Stimulated activated CD8-positive, alpha-beta memory T cell treated with anti-CD3 and anti-CD28 coated beads, Interleukin-4, amount 100 ng/mL, for 1 hour (primary cell): ENCODE results near the gene PADI2.

Experiments used
- DNase-seq, 2 donors: peaks; one replicate each; pipeline ENCODE4 v3.0.0-alpha.2; 2020; ENCODE audit warnings: low read depth in 2 of 2, low spot score in 1 of 2

PADI2 gene

GRCh38 chr1:17116643-17117042, 2.6 kb downstream of the PADI2 start:
- no peak for DNase-seq

GRCh38 chr1:17113963-17114362, 5.3 kb downstream of the PADI2 start:
- no peak for DNase-seq

- DNase-seq = no peak
These were observed 6.6 kb downstream of the PADI2 start for GRCh38 chr1:17112496-17113236.

- no peak for DNase-seq
These were observed 7.2 kb downstream of the PADI2 start for GRCh38 chr1:17112076-17112475.

- no peak for DNase-seq
These were observed 8.7 kb downstream of the PADI2 start for GRCh38 chr1:17110555-17110926.

- DNase-seq = no peak
These were observed 9.2 kb downstream of the PADI2 start for GRCh38 chr1:17109892-17110554.

- no peak for DNase-seq
These were observed 10.5 kb downstream of the PADI2 start for GRCh38 chr1:17108786-17109185.

GRCh38 chr1:17108360-17108759, 10.9 kb downstream of the PADI2 start:
- no peak for DNase-seq

GRCh38 chr1:17104782-17105181, 14.5 kb downstream of the PADI2 start:
- DNase-seq = no peak

GRCh38 chr1:17102232-17102631, 17.0 kb downstream of the PADI2 start:
- no peak for DNase-seq

- no peak for DNase-seq
These were observed 18.0 kb downstream of the PADI2 start for GRCh38 chr1:17101261-17101660.

- no peak for DNase-seq
These were observed 19.5 kb downstream of the PADI2 start for GRCh38 chr1:17099616-17100340.

- no peak for DNase-seq
These were observed 20.6 kb downstream of the PADI2 start for GRCh38 chr1:17098446-17099317.

- no peak for DNase-seq
These were observed 21.5 kb downstream of the PADI2 start for GRCh38 chr1:17097787-17098186.

GRCh38 chr1:17097147-17097546, 22.1 kb downstream of the PADI2 start:
- no peak for DNase-seq

GRCh38 chr1:17096584-17096983, 22.7 kb downstream of the PADI2 start:
- no peak for DNase-seq

GRCh38 chr1:17095141-17095540, 24.1 kb downstream of the PADI2 start:
- no peak for DNase-seq

- DNase-seq = no peak
These were observed 24.6 kb downstream of the PADI2 start for GRCh38 chr1:17094664-17095063.

GRCh38 chr1:17093822-17094393, 25.3 kb downstream of the PADI2 start:
- DNase-seq = no peak

GRCh38 chr1:17091252-17091651, 28.0 kb downstream of the PADI2 start:
- no peak for DNase-seq

GRCh38 chr1:17089506-17089905, 29.7 kb downstream of the PADI2 start:
- DNase-seq = no peak
